Neural progenitor cell (in vitro differentiated cells): ENCODE measurements around the gene DDX18. TPM values are rescaled to one million over a fixed set of nuclear protein-coding genes. Genes with fewer than 3 reads are reported as not detected.

ENCODE experiments used
- DNase-seq: peaks from one replicate; pipeline ENCODE4 v3.0.0-alpha.2; 2016; ENCODE audit warnings: low spot score
- H2AFZ ChIP-seq: fragments of 200-600 bp; sonication (generic); replicated peaks from 2 replicates; pipeline ENCODE4 v1.6.1; 2016; ENCODE audit warnings: antibody characterized with exemption
- H3F3A ChIP-seq: fragments of 200-600 bp; sonication (generic); 2 replicates; pipeline ENCODE4 v1.6.1; 2016; ENCODE audit warnings: antibody characterized with exemption, low read depth
- H3K27ac ChIP-seq: fragments of 200-600 bp; sonication (generic); 2 replicates; pipeline ENCODE4 v1.5.1; 2016; ENCODE audit warnings: mild to moderate bottlenecking
- H3K27me3 ChIP-seq: fragments of 200-600 bp; sonication (generic); 2 replicates; pipeline ENCODE4 v1.6.1; 2016; ENCODE audit warnings: mild to moderate bottlenecking, moderate library complexity
- H3K36me3 ChIP-seq: fragments of 200-600 bp; sonication (generic); 2 replicates; pipeline ENCODE4 v1.5.1; 2016
- H3K4me1 ChIP-seq: fragments of 200-600 bp; sonication (generic); 2 replicates; pipeline ENCODE4 v1.6.1; 2016; ENCODE audit warnings: mixed run types
- H3K4me2 ChIP-seq: fragments of 200-600 bp; sonication (generic); 2 replicates; pipeline ENCODE4 v1.6.1; 2016
- H3K4me3 ChIP-seq: fragments of 200-600 bp; sonication (generic); 2 replicates; pipeline ENCODE4 v1.5.1; 2016
- H3K79me2 ChIP-seq: fragments of 200-600 bp; sonication (generic); 2 replicates; pipeline ENCODE4 v1.6.1; 2016; ENCODE audit warnings: low read depth
- H3K9ac ChIP-seq: fragments of 200-600 bp; sonication (generic); 2 replicates; pipeline ENCODE4 v1.6.1; 2016
- H3K9me3 ChIP-seq: fragments of 200-600 bp; sonication (generic); 2 replicates; pipeline ENCODE4 v1.5.1; 2016; ENCODE audit warnings: low read depth
- H4K20me1 ChIP-seq: fragments of 200-600 bp; sonication (generic); 2 replicates; pipeline ENCODE4 v1.6.1; 2016; ENCODE audit warnings: low read depth
- H3K27ac Mint-ChIP-seq: 3 replicates; pipeline ENCODE4 v1.8.0; 2021; ENCODE audit warnings: mixed read lengths
- H3K27me3 Mint-ChIP-seq: 2 replicates; pipeline ENCODE4 v1.8.0; 2022; ENCODE audit warnings: low read depth, mild to moderate bottlenecking, inconsistent platforms, moderate library complexity, mixed read lengths; ENCODE audit not compliant: insufficient read depth
- H3K36me3 Mint-ChIP-seq: 3 replicates; pipeline ENCODE4 v1.8.0; 2021; ENCODE audit warnings: mixed read lengths
- H3K4me1 Mint-ChIP-seq: 3 replicates; pipeline ENCODE4 v1.8.0; 2021; ENCODE audit warnings: mixed read lengths
- H3K4me3 Mint-ChIP-seq: 3 replicates; pipeline ENCODE4 v1.8.0; 2021; ENCODE audit warnings: mild to moderate bottlenecking, moderate library complexity, mixed read lengths
- H3K9me3 Mint-ChIP-seq: 3 replicates; pipeline ENCODE4 v1.8.0; 2020; ENCODE audit warnings: mixed read lengths
- EZH2 ChIP-seq: fragments of 200-600 bp; sonication (generic); IDR thresholded peaks from 2 replicates; pipeline ENCODE4 v1.6.1; 2017; ENCODE audit warnings: antibody characterized with exemption, mild to moderate bottlenecking, moderate library complexity
- EZH2phosphoT487 ChIP-seq: fragments of 200-600 bp; sonication (generic); IDR thresholded peaks from 2 replicates; pipeline ENCODE4 v1.6.1; 2017; ENCODE audit warnings: antibody characterized with exemption
- total RNA-seq: library from RNA; depleted of rRNA; stranded (reverse); fragments of >200 nt; gene quantifications from 2 replicates; pipeline ENCODE4 v1.2.3, GENCODE V29; 2015; ENCODE audit warnings: low replicate concordance
- TF ChIP-seq, protein P1 (sequence below): fragments of 200-600 bp; sonication (generic); IDR thresholded peaks from 2 replicates; pipeline ENCODE4 v1.5.1; 2017; ENCODE audit warnings: antibody characterized with exemption, mild to moderate bottlenecking

DDX18 gene
- total RNA-seq, 1 donor from 2014 or later: 87.0 TPM

- no peaks in the 10 kb centered on the region for H3K79me2 ChIP-seq
- H3K27me3 Mint-ChIP-seq: peaks cover 10% of the 10 kb centered on the region
- TF ChIP-seq EZH2phosphoT487: no peak
- TF ChIP-seq EZH2: no peak
- TF ChIP-seq, protein P1, sequence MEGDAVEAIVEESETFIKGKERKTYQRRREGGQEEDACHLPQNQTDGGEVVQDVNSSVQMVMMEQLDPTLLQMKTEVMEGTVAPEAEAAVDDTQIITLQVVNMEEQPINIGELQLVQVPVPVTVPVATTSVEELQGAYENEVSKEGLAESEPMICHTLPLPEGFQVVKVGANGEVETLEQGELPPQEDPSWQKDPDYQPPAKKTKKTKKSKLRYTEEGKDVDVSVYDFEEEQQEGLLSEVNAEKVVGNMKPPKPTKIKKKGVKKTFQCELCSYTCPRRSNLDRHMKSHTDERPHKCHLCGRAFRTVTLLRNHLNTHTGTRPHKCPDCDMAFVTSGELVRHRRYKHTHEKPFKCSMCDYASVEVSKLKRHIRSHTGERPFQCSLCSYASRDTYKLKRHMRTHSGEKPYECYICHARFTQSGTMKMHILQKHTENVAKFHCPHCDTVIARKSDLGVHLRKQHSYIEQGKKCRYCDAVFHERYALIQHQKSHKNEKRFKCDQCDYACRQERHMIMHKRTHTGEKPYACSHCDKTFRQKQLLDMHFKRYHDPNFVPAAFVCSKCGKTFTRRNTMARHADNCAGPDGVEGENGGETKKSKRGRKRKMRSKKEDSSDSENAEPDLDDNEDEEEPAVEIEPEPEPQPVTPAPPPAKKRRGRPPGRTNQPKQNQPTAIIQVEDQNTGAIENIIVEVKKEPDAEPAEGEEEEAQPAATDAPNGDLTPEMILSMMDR: no peak
- no peaks in the 10 kb centered on the region for H3K36me3 Mint-ChIP-seq
- H3K4me3 ChIP-seq: no peak overlapping the region
- no peak overlapping the region for H3K27ac Mint-ChIP-seq
- H2AFZ ChIP-seq: no peak overlapping the region
- no peaks in the 10 kb centered on the region for H3F3A ChIP-seq
- DNase-seq: no peak
- H3K4me2 ChIP-seq: no peak overlapping the region
- no peaks in the 10 kb centered on the region for H3K9me3 ChIP-seq
- H3K9ac ChIP-seq: no peak overlapping the region
- H3K4me3 Mint-ChIP-seq: no peak overlapping the region
- H3K36me3 ChIP-seq: no peaks in the 10 kb centered on the region
- no peaks in the 10 kb centered on the region for H3K4me1 ChIP-seq
- no peaks in the 10 kb centered on the region for H3K9me3 Mint-ChIP-seq
- H3K27ac ChIP-seq: no peak overlapping the region
- H3K27me3 ChIP-seq: peaks cover 3% of the 10 kb centered on the region
- no peaks in the 10 kb centered on the region for H4K20me1 ChIP-seq
- H3K4me1 Mint-ChIP-seq: no peaks in the 10 kb centered on the region
These were observed 48.0 kb downstream of the DDX18 start for GRCh38 chr2:117862459-117862858.

GRCh38 chr2:117875786-117876185 lies 61.3 kb downstream of the DDX18 start:
- Histone ChIP-seq H3K27ac (no peak overlapping the region), H3K9ac (no peak overlapping the region), H3K4me2 (no peak overlapping the region), H3K36me3 (no peaks in the 10 kb centered on the region), H3F3A (no peaks in the 10 kb centered on the region), H3K9me3 (no peaks in the 10 kb centered on the region), H4K20me1 (no peaks in the 10 kb centered on the region), H3K4me3 (no peak overlapping the region), H2AFZ (no peak overlapping the region), H3K4me1 (no peaks in the 10 kb centered on the region), H3K27me3 (no peaks in the 10 kb centered on the region), H3K79me2 (no peaks in the 10 kb centered on the region)
- no peak overlapping the region for H3K4me3 Mint-ChIP-seq
- H3K27ac Mint-ChIP-seq: no peak overlapping the region
- TF ChIP-seq, protein P1: no peak
- no peaks in the 10 kb centered on the region for H3K27me3 Mint-ChIP-seq
- DNase-seq: no peak
- no peaks in the 10 kb centered on the region for H3K9me3 Mint-ChIP-seq
- H3K4me1 Mint-ChIP-seq: no peaks in the 10 kb centered on the region
- H3K36me3 Mint-ChIP-seq: no peaks in the 10 kb centered on the region

- no peaks in the 10 kb centered on the region for H3K9me3 Mint-ChIP-seq
- H4K20me1 ChIP-seq: no peaks in the 10 kb centered on the region
- H3K4me3 ChIP-seq: no peak overlapping the region
- no peaks in the 10 kb centered on the region for H3K27me3 Mint-ChIP-seq
- no peak overlapping the region for H2AFZ ChIP-seq
- H3F3A ChIP-seq: no peaks in the 10 kb centered on the region
- no peaks in the 10 kb centered on the region for H3K79me2 ChIP-seq
- no peak overlapping the region for H3K4me3 Mint-ChIP-seq
- H3K27me3 ChIP-seq: no peaks in the 10 kb centered on the region
- H3K27ac Mint-ChIP-seq: no peak overlapping the region
- H3K4me1 ChIP-seq: no peaks in the 10 kb centered on the region
- H3K4me1 Mint-ChIP-seq: no peaks in the 10 kb centered on the region
- DNase-seq: no peak
- no peaks in the 10 kb centered on the region for H3K36me3 ChIP-seq
- no peaks in the 10 kb centered on the region for H3K9me3 ChIP-seq
- TF ChIP-seq EZH2phosphoT487 (no peak), EZH2 (no peak)
- TF ChIP-seq, protein P1: no peak
- no peak overlapping the region for H3K9ac ChIP-seq
- H3K27ac ChIP-seq: no peak overlapping the region
- no peaks in the 10 kb centered on the region for H3K36me3 Mint-ChIP-seq
- no peak overlapping the region for H3K4me2 ChIP-seq
These were observed 64.5 kb downstream of the DDX18 start for GRCh38 chr2:117879003-117879402.

Other genes starting within 250 kb of the DDX18 start
- gene CCDC93, start 199.4 kb downstream of the DDX18 start, total RNA-seq: 17.2 and 21.0 TPM in 2 replicates